ENCODE results near the gene SCYL3. TPM values are rescaled to one million over a fixed set of nuclear protein-coding genes. Genes with fewer than 3 reads are reported as not detected.
"Not testable (repeated sequence)": the region's sequence is repeated elsewhere in the genome, so short reads cannot be mapped to it uniquely, and the experiment has no call there.

The SCYL3 gene
- total RNA-seq, 4 donors from 2014 or later, result 2.1 to 17.5 (median 10.2) TPM

DNA sequence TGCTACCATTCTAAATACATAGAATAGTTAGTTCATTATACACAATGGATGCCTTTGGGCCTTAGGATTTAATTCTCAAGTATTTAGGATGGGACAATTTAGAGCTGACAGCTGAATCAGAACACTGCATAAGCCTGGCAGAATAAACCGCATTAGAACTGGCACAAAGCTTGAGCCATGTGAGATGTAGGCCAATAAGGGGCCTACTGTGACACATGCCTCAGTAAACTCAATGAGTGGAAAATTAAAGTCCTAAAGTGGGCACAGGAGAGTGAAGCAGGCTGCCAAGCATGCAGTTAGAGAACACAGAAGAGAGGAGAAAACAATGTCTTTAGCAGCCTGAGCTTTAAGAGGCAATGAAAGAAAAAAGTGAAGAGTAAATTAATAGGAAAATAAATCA is 24.3 kb downstream of the SCYL3 start:
- TF ChIP-seq, protein P1, sequence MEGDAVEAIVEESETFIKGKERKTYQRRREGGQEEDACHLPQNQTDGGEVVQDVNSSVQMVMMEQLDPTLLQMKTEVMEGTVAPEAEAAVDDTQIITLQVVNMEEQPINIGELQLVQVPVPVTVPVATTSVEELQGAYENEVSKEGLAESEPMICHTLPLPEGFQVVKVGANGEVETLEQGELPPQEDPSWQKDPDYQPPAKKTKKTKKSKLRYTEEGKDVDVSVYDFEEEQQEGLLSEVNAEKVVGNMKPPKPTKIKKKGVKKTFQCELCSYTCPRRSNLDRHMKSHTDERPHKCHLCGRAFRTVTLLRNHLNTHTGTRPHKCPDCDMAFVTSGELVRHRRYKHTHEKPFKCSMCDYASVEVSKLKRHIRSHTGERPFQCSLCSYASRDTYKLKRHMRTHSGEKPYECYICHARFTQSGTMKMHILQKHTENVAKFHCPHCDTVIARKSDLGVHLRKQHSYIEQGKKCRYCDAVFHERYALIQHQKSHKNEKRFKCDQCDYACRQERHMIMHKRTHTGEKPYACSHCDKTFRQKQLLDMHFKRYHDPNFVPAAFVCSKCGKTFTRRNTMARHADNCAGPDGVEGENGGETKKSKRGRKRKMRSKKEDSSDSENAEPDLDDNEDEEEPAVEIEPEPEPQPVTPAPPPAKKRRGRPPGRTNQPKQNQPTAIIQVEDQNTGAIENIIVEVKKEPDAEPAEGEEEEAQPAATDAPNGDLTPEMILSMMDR (IDR thresholded peaks at IDR 0.05), result no peak
- TF ChIP-seq POLR2A (IDR thresholded peaks at IDR 0.05), result no peak
- Histone ChIP-seq H3K4me1 (no peaks in the 10 kb centered on the region), H3K4me3 (no peak overlapping the region), H3K27ac (no peak overlapping the region), H3K27me3 (no peaks in the 10 kb centered on the region), H3K36me3 (no peaks in the 10 kb centered on the region), H3K9me3 (no peaks in the 10 kb centered on the region)
- no peak for DNase-seq
- intact Hi-C loops (cut with DNase I; ENCODE audit: low total_unique reads), result no loop called here

DNA sequence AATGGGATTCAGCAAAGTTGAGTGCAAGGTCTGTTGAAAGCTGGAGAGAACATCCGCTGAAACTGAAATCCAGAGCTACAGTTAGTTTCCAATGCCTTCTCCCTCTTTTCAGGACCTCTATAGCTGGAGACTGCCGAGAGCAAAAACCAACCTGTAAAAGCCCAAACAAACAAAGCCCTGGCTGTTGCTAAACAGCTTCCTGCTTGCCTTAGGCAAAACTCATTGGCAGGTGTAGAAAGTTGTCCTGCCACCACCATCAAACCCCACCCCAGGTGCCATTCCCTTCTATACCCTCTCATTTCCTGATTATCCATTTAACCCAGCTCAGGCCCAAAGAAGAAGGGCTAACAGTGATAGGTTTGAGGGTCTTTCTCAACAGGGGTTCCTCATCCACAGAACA is 24.7 kb downstream of the SCYL3 start:
- Histone ChIP-seq H3K9me3 (no peaks in the 10 kb centered on the region), H3K27ac (no peak overlapping the region), H3K4me1 (no peaks in the 10 kb centered on the region), H3K36me3 (no peaks in the 10 kb centered on the region), H3K27me3 (no peaks in the 10 kb centered on the region), H3K4me3 (no peak overlapping the region)
- DNase-seq, result no peak
- intact Hi-C loops (cut with DNase I; ENCODE audit: low total_unique reads), result no loop called here
- TF ChIP-seq POLR2A (IDR thresholded peaks at IDR 0.05), result no peak
- TF ChIP-seq, protein P1 (IDR thresholded peaks at IDR 0.05), result no peak

DNA sequence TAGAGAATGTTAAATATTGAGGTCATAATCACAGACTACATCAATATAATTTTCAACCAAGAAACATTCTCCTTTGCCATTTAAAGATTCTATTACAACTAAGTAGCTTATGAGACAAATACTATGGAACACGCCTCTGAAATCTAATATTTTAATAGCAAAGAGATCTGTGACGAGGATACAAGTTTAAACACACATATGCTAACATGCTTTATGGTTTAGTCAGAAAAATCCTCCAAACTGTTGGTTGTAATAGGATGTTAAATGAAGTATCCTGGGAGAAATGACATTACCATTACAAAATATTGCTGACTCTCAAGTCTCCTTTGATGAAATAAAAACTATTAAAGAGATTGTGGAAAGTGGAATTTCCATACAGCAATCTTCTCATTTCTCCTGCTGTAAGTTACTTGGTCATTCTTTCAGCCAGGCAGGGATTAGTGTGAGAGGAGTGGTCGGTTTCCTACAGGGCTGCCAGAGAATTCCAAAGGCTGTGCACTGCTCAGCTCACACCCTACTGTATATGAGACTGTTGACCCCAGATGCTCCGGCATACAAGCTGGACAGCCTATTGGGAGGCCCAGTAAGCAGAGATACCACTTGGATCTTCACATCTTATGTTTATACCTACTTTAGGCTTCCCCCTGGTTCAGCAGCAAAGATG is 26.6 kb downstream of the SCYL3 start:
- H3K4me3 ChIP-seq, result no peak overlapping the region
- TF ChIP-seq, protein P1 (IDR thresholded peaks at IDR 0.05), result no peak
- TF ChIP-seq POLR2A (IDR thresholded peaks at IDR 0.05), result no peak
- H3K4me1 ChIP-seq, result no peaks in the 10 kb centered on the region
- intact Hi-C loops (cut with DNase I; ENCODE audit: low total_unique reads), result no loop called here
- H3K36me3 ChIP-seq, result no peaks in the 10 kb centered on the region
- no peaks in the 10 kb centered on the region for H3K9me3 ChIP-seq
- H3K27me3 ChIP-seq, result no peaks in the 10 kb centered on the region
- no peak for DNase-seq
- H3K27ac ChIP-seq, result no peak overlapping the region

DNA sequence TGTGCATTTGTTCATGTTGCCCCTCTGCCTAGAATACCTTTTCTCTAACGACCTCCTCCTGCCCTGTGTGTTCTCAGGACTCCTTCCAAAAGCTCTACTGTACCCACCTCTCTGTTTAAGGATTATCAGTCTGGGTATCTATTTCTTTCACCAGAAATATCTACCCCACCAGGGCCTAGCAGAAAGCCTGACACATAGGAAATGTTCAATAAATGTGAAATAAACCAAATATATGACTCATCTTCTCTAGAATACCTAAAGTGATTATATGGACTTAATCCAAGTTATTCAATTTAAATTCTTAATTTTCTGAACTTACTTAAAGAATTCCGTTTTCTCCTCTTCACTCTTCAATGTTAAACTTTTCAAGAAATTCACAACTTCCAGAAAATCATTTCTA is 27.1 kb downstream of the SCYL3 start:
- no peak overlapping the region for H3K27ac ChIP-seq
- DNase-seq, result no peak
- no peaks in the 10 kb centered on the region for H3K9me3 ChIP-seq
- H3K4me1 ChIP-seq, result no peaks in the 10 kb centered on the region
- TF ChIP-seq POLR2A (IDR thresholded peaks at IDR 0.05), result no peak
- TF ChIP-seq, protein P1 (IDR thresholded peaks at IDR 0.05), result no peak
- H3K36me3 ChIP-seq, result no peaks in the 10 kb centered on the region
- H3K4me3 ChIP-seq, result no peak overlapping the region
- intact Hi-C loops (cut with DNase I; ENCODE audit: low total_unique reads), result no loop called here
- H3K27me3 ChIP-seq, result no peaks in the 10 kb centered on the region

DNA sequence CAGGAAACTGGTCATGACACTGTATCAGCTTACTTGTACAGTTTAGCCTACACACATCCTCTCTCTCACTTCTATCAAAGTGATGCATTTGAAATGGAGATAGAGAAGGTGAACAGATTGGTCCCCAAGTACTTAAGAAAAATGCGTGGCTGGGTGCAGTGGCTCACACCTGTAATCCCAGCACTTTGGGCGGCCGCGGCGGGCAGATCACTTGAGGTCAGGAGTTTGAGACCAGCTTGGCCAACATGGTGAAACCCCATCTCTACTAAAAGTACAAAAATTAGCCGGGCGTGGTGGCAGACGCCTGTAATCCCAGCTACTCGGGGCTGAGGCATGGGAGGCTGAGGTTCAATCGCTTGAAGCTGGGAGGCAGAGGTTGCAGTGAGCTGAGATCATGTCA is 29.2 kb downstream of the SCYL3 start:
- H3K9me3 ChIP-seq; H3K36me3 ChIP-seq; H3K4me1 ChIP-seq; intact Hi-C loops (cut with DNase I; ENCODE audit: low total_unique reads); H3K27ac ChIP-seq; H3K27me3 ChIP-seq; DNase-seq; H3K4me3 ChIP-seq: not testable (repeated sequence)

DNA sequence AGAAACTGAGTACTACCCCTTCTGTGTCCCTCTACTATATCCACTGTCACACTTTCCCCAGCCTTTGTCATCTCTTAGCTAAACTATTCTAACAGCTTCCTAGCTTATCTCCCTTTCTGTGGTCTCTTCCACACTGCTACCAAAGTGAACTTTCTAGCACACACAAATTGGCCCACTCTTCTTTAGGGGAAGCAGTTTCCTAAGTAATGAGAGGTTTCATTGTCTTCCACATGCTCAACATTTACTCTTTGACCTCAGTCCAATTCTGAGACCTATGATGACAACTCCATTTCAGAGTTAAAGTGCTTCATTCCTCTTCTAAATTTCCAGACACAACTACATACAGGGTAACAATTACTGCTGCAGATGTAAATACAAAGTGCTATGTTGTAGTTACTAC is 32.9 kb downstream of the SCYL3 start:
- H3K27me3 ChIP-seq, result no peaks in the 10 kb centered on the region
- no peak for DNase-seq
- H3K4me1 ChIP-seq, result no peaks in the 10 kb centered on the region
- H3K36me3 ChIP-seq, result no peaks in the 10 kb centered on the region
- no peaks in the 10 kb centered on the region for H3K9me3 ChIP-seq
- no peak for TF ChIP-seq POLR2A (IDR thresholded peaks at IDR 0.05)
- H3K4me3 ChIP-seq, result no peak overlapping the region
- no peak overlapping the region for H3K27ac ChIP-seq
- intact Hi-C loops (cut with DNase I; ENCODE audit: low total_unique reads), result no loop called here
